ENCODE results near the gene TH.
"Not testable (repeated sequence)": the region's sequence is repeated elsewhere in the genome, so short reads cannot be mapped to it uniquely, and the experiment has no call there.

DNA sequence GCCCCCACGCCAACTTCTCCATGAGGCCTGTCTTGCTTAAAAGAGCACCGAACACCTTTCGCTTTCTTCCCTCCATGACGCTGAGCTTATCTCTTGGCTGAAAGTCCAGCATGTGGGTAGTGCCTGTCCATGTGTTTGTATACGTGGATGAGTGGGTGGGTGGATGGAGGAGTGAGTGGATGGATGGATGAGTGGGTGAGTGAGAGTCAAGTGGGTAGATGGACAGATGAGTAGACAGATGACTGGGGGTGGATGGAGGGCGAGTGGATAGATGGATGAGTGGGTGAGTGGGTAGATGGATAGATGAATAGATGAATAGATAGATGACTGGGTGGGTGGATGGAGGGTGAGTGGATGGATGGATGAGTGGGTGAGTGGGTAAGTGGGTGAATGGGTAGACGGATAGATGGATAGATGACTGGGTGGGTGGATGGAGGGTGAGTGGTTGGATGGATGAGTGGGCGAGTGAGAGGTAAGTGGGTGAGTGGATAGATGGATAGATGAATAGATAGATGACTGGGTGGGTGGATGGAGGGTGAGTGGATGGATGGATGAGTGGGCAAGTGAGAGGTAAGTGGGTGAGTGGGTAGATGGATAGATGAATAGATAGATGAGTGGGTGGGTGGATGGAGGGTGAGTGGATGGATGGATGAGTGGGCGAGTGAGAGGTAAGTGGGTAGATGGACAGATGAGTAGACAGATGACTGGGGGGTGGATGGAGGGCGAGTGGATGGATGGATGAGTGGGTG, 46.7 kb downstream of the TH start:
- TF ChIP-seq, protein P1, sequence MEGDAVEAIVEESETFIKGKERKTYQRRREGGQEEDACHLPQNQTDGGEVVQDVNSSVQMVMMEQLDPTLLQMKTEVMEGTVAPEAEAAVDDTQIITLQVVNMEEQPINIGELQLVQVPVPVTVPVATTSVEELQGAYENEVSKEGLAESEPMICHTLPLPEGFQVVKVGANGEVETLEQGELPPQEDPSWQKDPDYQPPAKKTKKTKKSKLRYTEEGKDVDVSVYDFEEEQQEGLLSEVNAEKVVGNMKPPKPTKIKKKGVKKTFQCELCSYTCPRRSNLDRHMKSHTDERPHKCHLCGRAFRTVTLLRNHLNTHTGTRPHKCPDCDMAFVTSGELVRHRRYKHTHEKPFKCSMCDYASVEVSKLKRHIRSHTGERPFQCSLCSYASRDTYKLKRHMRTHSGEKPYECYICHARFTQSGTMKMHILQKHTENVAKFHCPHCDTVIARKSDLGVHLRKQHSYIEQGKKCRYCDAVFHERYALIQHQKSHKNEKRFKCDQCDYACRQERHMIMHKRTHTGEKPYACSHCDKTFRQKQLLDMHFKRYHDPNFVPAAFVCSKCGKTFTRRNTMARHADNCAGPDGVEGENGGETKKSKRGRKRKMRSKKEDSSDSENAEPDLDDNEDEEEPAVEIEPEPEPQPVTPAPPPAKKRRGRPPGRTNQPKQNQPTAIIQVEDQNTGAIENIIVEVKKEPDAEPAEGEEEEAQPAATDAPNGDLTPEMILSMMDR (IDR thresholded peaks at IDR 0.05; ENCODE audit: low read length), result not testable (repeated sequence)
- TF ChIP-seq EZH2 (IDR thresholded peaks at IDR 0.05; ENCODE audit: borderline replicate concordance, low read length), result not testable (repeated sequence)
